ENCODE results near the gene HMCES.

The HMCES gene

DNA sequence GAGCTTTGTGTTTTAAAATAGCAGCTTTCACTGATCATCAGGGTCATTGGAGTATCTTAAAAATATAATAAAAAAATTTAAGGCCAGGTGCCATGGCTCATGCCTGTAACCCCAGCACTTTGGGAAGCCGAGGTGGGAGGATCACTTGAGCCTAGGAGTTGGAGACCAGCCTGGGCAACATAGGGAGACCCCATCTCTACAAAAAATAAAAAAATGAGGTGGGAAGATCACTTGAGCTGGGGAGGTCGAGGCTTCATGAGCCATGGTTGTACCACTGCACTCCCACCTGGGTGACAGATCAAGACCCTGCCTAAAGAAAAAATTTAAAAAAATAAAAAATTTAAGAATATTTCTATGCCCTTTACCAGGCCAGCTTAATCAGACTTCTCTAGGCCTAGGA, 1.5 kb downstream of the HMCES start:
- in situ Hi-C loops (cut with HindIII; ENCODE audit: low sequenced_read_pairs) = no loop called here
- no peak overlapping the region for H3K4me3 ChIP-seq (ENCODE audit: low read depth, low read length)

DNA sequence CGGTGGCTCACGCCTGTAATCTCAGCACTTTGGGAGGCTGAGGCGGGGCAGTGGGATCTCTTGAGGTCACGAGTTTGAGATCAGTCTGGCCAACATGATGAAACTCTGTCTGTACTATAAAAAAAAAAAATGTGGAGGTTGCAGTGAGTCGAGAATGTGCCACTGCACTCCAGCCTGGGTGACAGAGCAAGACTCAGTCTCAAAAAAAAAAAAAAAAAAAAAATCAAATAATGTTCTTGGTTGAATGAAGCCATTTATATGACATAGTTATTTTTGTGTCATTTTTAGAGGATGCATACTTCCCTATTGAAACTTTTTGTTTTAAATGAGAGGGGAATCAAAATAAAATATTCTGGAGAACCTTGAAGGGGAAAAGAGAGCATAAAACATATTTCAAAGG, 3.1 kb downstream of the HMCES start:
- in situ Hi-C loops (cut with HindIII; ENCODE audit: low sequenced_read_pairs) = no loop called here
- DNase-seq (ENCODE audit: low read depth, low spot score) = no peak
- H3K4me3 ChIP-seq (ENCODE audit: low read depth, low read length) = no peak overlapping the region
- TF ChIP-seq, protein P1, sequence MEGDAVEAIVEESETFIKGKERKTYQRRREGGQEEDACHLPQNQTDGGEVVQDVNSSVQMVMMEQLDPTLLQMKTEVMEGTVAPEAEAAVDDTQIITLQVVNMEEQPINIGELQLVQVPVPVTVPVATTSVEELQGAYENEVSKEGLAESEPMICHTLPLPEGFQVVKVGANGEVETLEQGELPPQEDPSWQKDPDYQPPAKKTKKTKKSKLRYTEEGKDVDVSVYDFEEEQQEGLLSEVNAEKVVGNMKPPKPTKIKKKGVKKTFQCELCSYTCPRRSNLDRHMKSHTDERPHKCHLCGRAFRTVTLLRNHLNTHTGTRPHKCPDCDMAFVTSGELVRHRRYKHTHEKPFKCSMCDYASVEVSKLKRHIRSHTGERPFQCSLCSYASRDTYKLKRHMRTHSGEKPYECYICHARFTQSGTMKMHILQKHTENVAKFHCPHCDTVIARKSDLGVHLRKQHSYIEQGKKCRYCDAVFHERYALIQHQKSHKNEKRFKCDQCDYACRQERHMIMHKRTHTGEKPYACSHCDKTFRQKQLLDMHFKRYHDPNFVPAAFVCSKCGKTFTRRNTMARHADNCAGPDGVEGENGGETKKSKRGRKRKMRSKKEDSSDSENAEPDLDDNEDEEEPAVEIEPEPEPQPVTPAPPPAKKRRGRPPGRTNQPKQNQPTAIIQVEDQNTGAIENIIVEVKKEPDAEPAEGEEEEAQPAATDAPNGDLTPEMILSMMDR (IDR thresholded peaks at IDR 0.05; ENCODE audit: low read depth, low read length) = no peak

More for the DNA sequence above, 1.5 kb downstream of the HMCES start:
- TF ChIP-seq, protein P1 (IDR thresholded peaks at IDR 0.05; ENCODE audit: low read depth, low read length) = no peak
- DNase-seq (ENCODE audit: low read depth, low spot score) = no peak

DNA sequence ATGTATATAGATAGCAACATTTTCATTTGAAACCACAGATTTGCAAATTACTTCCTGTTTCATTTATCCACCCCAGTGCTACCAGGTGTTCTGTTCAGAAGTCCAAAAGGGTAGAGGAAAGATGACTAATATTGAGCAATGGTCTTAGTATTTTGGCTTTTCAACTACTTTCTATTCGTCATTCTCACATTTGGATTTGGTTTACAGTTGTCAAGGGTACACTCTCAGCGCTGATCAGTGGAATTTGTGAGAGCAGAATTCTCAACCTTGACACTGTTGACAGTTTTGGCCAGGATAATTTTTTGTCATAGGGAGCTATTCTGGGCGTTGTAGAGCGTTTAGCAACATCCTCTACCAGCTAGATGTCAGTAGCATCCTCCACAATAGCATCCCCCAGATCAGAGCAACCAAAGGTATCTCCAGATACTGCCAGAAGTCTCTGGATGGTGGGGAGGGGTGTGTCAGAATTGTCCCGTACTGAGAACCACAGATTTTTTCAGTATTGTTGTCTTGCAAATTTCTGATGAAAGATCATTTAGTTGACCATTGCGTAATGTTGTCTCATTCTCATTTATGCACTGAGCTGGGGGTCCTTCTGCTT, 4.2 kb downstream of the HMCES start:
- TF ChIP-seq, protein P1 (IDR thresholded peaks at IDR 0.05; ENCODE audit: low read depth, low read length) = no peak
- DNase-seq (ENCODE audit: low read depth, low spot score) = peak; percentile 38
- H3K4me3 ChIP-seq (ENCODE audit: low read depth, low read length) = no peak overlapping the region
- in situ Hi-C loops (cut with HindIII; ENCODE audit: low sequenced_read_pairs) = no loop called here

DNA sequence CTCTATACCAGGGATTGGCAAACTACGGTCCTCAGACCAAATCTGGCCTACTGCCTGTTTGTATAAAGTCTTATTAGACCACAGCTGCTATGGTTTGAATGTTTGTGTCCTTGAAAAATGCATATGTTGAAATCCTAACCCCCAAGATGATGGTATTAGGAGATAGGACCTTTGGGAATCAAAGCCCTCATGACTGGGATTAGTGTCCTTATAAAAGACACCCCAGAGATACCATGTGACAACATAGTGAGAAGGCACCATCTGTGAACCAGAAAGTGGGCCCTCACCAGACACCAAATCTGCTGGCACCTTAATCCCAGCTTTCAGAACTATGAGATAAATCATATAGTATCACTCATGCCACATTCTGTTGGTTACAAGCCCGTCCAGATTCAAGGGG, 7.4 kb downstream of the HMCES start:
- no peak overlapping the region for H3K4me3 ChIP-seq (ENCODE audit: low read depth, low read length)
- TF ChIP-seq, protein P1 (IDR thresholded peaks at IDR 0.05; ENCODE audit: low read depth, low read length) = no peak
- in situ Hi-C loops (cut with HindIII; ENCODE audit: low sequenced_read_pairs) = no loop called here
- no peak for DNase-seq (ENCODE audit: low read depth, low spot score)

DNA sequence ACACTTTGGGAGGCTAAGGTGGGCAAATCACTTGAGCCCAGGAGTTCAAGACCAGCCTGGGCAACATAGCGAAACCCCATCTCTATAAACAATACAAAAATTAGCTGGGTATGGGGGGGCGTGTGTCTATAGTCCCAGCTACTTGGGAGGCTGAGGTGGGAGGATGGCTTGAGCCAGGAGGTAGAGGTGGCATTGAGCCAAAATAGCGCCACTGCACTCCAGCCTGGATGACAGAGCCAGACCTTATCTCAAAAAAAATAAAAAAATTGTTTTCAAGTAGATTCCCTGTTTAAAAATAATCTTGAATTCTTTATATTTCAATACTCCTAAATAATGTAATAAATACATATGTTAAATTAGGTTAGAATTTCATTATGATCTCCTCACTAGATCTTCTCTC, 9.8 kb downstream of the HMCES start:
- H3K4me3 ChIP-seq (ENCODE audit: low read depth, low read length) = no peak overlapping the region
- TF ChIP-seq, protein P1 (IDR thresholded peaks at IDR 0.05; ENCODE audit: low read depth, low read length) = no peak
- DNase-seq (ENCODE audit: low read depth, low spot score) = no peak
- in situ Hi-C loops (cut with HindIII; ENCODE audit: low sequenced_read_pairs) = no loop called here

DNA sequence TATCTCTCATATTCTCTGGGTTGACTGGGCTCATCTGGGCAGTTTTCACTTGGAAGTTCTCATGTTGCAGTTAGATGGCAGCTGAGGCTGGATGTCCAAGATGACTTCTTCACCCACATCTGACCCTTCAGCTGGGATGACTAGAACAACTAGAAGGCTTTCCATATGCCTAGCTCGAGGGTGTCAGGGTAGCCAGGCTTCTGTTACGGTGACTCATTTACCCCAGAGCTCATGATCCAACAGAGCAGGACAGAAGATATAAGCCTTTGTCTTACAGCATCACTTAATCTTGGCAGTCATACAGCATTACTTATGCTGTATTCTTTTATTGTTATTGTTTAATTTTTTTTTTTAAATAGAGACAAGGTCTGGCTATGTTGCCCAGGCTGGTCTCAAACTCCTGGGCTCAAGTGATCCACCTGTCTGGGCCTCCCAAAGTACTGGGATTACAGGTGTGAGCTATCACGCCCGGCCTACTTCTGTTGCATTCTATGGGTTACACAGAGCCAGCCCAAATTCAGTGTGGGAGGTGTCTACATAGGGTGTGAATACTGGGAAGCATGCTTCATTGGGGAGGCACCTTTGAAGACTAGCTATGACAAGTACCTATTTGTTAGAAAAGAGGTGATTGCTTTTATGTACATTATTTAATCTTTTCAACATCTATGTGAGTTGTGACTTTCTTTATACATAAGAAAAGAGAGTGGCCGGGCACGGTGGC, 10.7 kb downstream of the HMCES start:
- TF ChIP-seq, protein P1 (IDR thresholded peaks at IDR 0.05; ENCODE audit: low read depth, low read length) = no peak
- H3K4me3 ChIP-seq (ENCODE audit: low read depth, low read length) = no peak overlapping the region
- in situ Hi-C loops (cut with HindIII; ENCODE audit: low sequenced_read_pairs) = no loop called here
- DNase-seq (ENCODE audit: low read depth, low spot score) = no peak

All from astrocyte of the spinal cord (primary cell).